IMR-90 (cell line): ENCODE data around the gene ENDOV. TPM values are rescaled to one million over a fixed set of nuclear protein-coding genes. Genes with fewer than 3 reads are reported as not detected.

ENCODE experiments used
- ATAC-seq: fragments of 200-7000 bp; cut with Tn5 transposase; 2 replicates; pipeline ENCODE4 v1.9.1; 2020; ENCODE audit warnings: low read depth, mild to moderate bottlenecking, moderate library complexity
- BruUV-seq: library from RNA; stranded (reverse); fragments of 400-500 nt; replicated peaks from 2 replicates; lab custom pipeline; 2021; lab: Mats Ljungman, UMichigan
- CTCF ChIA-PET: fragments of 300-600 bp; formaldehyde crosslinking; extraction: SDS; loops from one replicate; lab custom pipeline; 2021; ENCODE audit warnings: antibody characterized with exemption; lab: Yijun Ruan, JAX
- POLR2A ChIA-PET: fragments of 300-600 bp; sonication (Branson Sonifier 250); formaldehyde crosslinking; loops from one replicate; lab custom pipeline; 2022; ENCODE audit warnings: antibody characterized with exemption; ENCODE audit not compliant: unreplicated experiment; lab: Charles Lee
- DNase-seq: peaks from one replicate; pipeline ENCODE4 v3.0.0; 2013
- H2AFZ ChIP-seq: replicated peaks from 2 replicates; pipeline ENCODE3; 2013; ENCODE audit warnings: low read length, mild to moderate bottlenecking; ENCODE audit not compliant: poor library complexity
- H2AK5ac ChIP-seq: 2 replicates; pipeline ENCODE4 v1.6.1; 2013; ENCODE audit warnings: low read depth, low read length, inconsistent platforms
- H2AK9ac ChIP-seq: replicated peaks from 2 replicates; pipeline ENCODE3; 2013; ENCODE audit warnings: mild to moderate bottlenecking, low read depth, low read length, moderate library complexity; ENCODE audit not compliant: poor library complexity
- H2BK120ac ChIP-seq: 2 replicates; pipeline ENCODE4 v1.6.1; 2013; ENCODE audit warnings: low read depth, low read length, inconsistent platforms
- H2BK15ac ChIP-seq: 3 replicates; pipeline ENCODE4 v1.6.1; 2013; ENCODE audit warnings: low read depth, low read length, inconsistent platforms
- H2BK20ac ChIP-seq: 2 replicates; pipeline ENCODE4 v1.6.1; 2013; ENCODE audit warnings: low read depth, mild to moderate bottlenecking, inconsistent platforms, low read length, moderate library complexity
- H2BK5ac ChIP-seq: 2 replicates; pipeline ENCODE4 v1.6.1; 2013; ENCODE audit warnings: mild to moderate bottlenecking, low read depth, low read length, inconsistent platforms; ENCODE audit not compliant: poor library complexity, severe bottlenecking
- H3K14ac ChIP-seq: replicated peaks from 2 replicates; pipeline ENCODE4 v1.6.1; 2013; ENCODE audit warnings: low read depth, low read length, inconsistent platforms
- H3K18ac ChIP-seq: 2 replicates; pipeline ENCODE4 v1.6.1; 2013; ENCODE audit warnings: low read depth, low read length, control low read depth
- H3K23ac ChIP-seq: 2 replicates; pipeline ENCODE4 v1.6.1; 2013; ENCODE audit warnings: low read depth, low read length, inconsistent platforms
- H3K27ac ChIP-seq: 2 replicates; pipeline ENCODE4 v1.5.1; 2013; ENCODE audit warnings: mild to moderate bottlenecking, control low read depth, low read length; ENCODE audit not compliant: insufficient read depth
- H3K27me3 ChIP-seq: 2 replicates; pipeline ENCODE4 v1.6.1; 2013; ENCODE audit warnings: low read length; ENCODE audit not compliant: control insufficient read depth, insufficient read depth
- H3K36me3 ChIP-seq: 2 replicates; pipeline ENCODE4 v1.6.1; 2013; ENCODE audit warnings: low read length, mixed read lengths; ENCODE audit not compliant: control insufficient read depth, insufficient read depth
- H3K4ac ChIP-seq: 2 replicates; pipeline ENCODE4 v1.6.1; 2013; ENCODE audit warnings: low read depth, low read length, inconsistent platforms
- H3K4me1 ChIP-seq: 2 replicates; pipeline ENCODE4 v1.6.1; 2013; ENCODE audit warnings: low read length, mixed read lengths; ENCODE audit not compliant: control insufficient read depth, insufficient read depth
- H3K4me2 ChIP-seq: 2 replicates; pipeline ENCODE4 v1.6.1; 2013; ENCODE audit warnings: low read depth, mild to moderate bottlenecking, control low read depth, low read length, moderate library complexity
- H3K4me3 ChIP-seq: 2 replicates; pipeline ENCODE4 v1.5.1; 2013; ENCODE audit warnings: low read depth, mild to moderate bottlenecking, control low read depth, low read length, moderate library complexity; ENCODE audit not compliant: insufficient read depth
- H3K56ac ChIP-seq: 2 replicates; pipeline ENCODE4 v1.6.1; 2013; ENCODE audit warnings: low read length, inconsistent platforms; ENCODE audit not compliant: insufficient read depth; ENCODE audit errors: extremely low read depth
- H3K79me1 ChIP-seq, 2 experiments: 2 replicates each; pipeline ENCODE4 v1.6.1; 2013; ENCODE audit warnings: low read length in 2 of 2, inconsistent platforms in 1 of 2, low read depth in 1 of 2
- H3K9ac ChIP-seq: 2 replicates; pipeline ENCODE4 v1.6.1; 2013; ENCODE audit warnings: low read depth, low read length, control low read depth
- H3K9me1 ChIP-seq: 2 replicates; pipeline ENCODE4 v1.6.1; 2013; ENCODE audit warnings: low read length, inconsistent platforms; ENCODE audit not compliant: insufficient read depth
- H3K9me3 ChIP-seq: 2 replicates; pipeline ENCODE4 v1.6.1; 2013; ENCODE audit warnings: low read length; ENCODE audit not compliant: control insufficient read depth, insufficient read depth
- H4K20me1 ChIP-seq: 2 replicates; pipeline ENCODE4 v1.6.1; 2013; ENCODE audit warnings: low read length, inconsistent platforms; ENCODE audit not compliant: insufficient read depth
- H4K5ac ChIP-seq: 2 replicates; pipeline ENCODE4 v1.6.1; 2013; ENCODE audit warnings: mild to moderate bottlenecking, low read depth, low read length, control low read depth
- H4K8ac ChIP-seq, 2 experiments: 2 replicates each; pipeline ENCODE4 v1.6.1; 2013; ENCODE audit warnings: low read depth in 2 of 2, low read length in 2 of 2, control low read depth in 1 of 2, inconsistent platforms in 1 of 2
- H4K91ac ChIP-seq: 2 replicates; pipeline ENCODE4 v1.6.1; 2013; ENCODE audit warnings: low read depth, low read length, inconsistent platforms; ENCODE audit not compliant: insufficient read depth
- CEBPB ChIP-seq: IDR thresholded peaks from 2 replicates; pipeline ENCODE4 v1.6.1; 2012; ENCODE audit warnings: low read depth, low read length, improper control_type of control experiment
- CHD1 ChIP-seq: IDR thresholded peaks from 2 replicates; pipeline ENCODE4 v1.6.1; 2012; ENCODE audit warnings: low read depth, low read length, improper control_type of control experiment
- FOS ChIP-seq: fragments of 150-350 bp; IDR thresholded peaks from 2 replicates; pipeline ENCODE4 v1.6.1; 2016; ENCODE audit warnings: low read depth, low read length
- MAFK ChIP-seq: IDR thresholded peaks from 2 replicates; pipeline ENCODE4 v1.6.1; 2012; ENCODE audit warnings: low read depth, low read length, improper control_type of control experiment
- MAZ ChIP-seq: IDR thresholded peaks from 2 replicates; pipeline ENCODE4 v1.6.1; 2012; ENCODE audit warnings: low read depth, mild to moderate bottlenecking, low read length, improper control_type of control experiment, moderate library complexity, borderline replicate concordance
- POLR2A ChIP-seq: IDR thresholded peaks from 2 replicates; pipeline ENCODE4 v1.6.1; 2012; ENCODE audit warnings: mild to moderate bottlenecking, low read depth, low read length
- RCOR1 ChIP-seq: IDR thresholded peaks from 2 replicates; pipeline ENCODE4 v1.6.1; 2012; ENCODE audit warnings: mild to moderate bottlenecking, low read length, improper control_type of control experiment; ENCODE audit not compliant: insufficient replicate concordance
- RFX5 ChIP-seq: IDR thresholded peaks from 2 replicates; pipeline ENCODE4 v1.8.0; 2012; ENCODE audit warnings: low read depth, mild to moderate bottlenecking, low read length, moderate library complexity
- SMC3 ChIP-seq: fragments of 150-350 bp; IDR thresholded peaks from 2 replicates; pipeline ENCODE4 v1.6.1; 2016; ENCODE audit warnings: low read depth, mild to moderate bottlenecking, antibody characterized with exemption, low read length, moderate library complexity
- USF2 ChIP-seq: fragments of 150-350 bp; IDR thresholded peaks from 2 replicates; pipeline ENCODE4 v1.6.1; 2017; ENCODE audit warnings: mild to moderate bottlenecking, antibody characterized with exemption, low read length, low read depth
- WGBS, 2 experiments: methylation state at CpG; one replicate each; pipeline versions ENCODE4 v1.1.5 to v1.1.7; 2013; ENCODE audit warnings: missing lambda C conversion rate in 2 of 2; ENCODE audit not compliant: insufficient read length in 1 of 2; ENCODE audit errors: extremely low coverage in 2 of 2; 5-methylcytosine and 5-hydroxymethylcytosine counted together
- dilution Hi-C: fragments of 300-500 bp; cut with HindIII; formaldehyde crosslinking; loops from one replicate; pipeline ENCODE4 v1.14.3; 2018; ENCODE audit warnings: low sequenced_read_pairs; ENCODE audit not compliant: unreplicated experiment
- in situ Hi-C: fragments of 300-500 bp; cut with MboI; formaldehyde crosslinking; loops from 3 replicates; pipeline ENCODE4 v1.14.3; 2019; ENCODE audit warnings: low sequenced_read_pairs, inconsistent platforms, mixed read lengths
- intact Hi-C: fragments of 100-400 bp; cut with micrococcal nuclease; formaldehyde crosslinking; loops from 2 replicates; pipeline ENCODE4 v1.10.0; 2022
- polyA plus RNA-seq, 3 experiments: library from polyadenylated mRNA; depleted of rRNA; stranded (reverse); fragments of >200 nt; gene quantifications; 2 replicates each; pipeline ENCODE4 v1.2.3, GENCODE V29; 2012; ENCODE audit warnings: low replicate concordance in 1 of 3
- total RNA-seq: library from RNA; depleted of rRNA; stranded (reverse); fragments of >200 nt; gene quantifications from 2 replicates; pipeline ENCODE4 v1.2.3, GENCODE V29; 2012
- TF ChIP-seq, protein P1 (sequence below): conservative IDR thresholded peaks from 2 replicates; pipeline ENCODE4 v1.5.1; 2012; ENCODE audit warnings: mild to moderate bottlenecking, low read depth, low read length, improper control_type of control experiment
- TF ChIP-seq, protein P2 (sequence below): fragments of 150-350 bp; IDR thresholded peaks from 2 replicates; pipeline ENCODE4 v1.6.1; 2016; ENCODE audit warnings: low read depth, mild to moderate bottlenecking, low read length, moderate library complexity, borderline replicate concordance

The ENDOV gene
- total and polyA plus RNA-seq, 2 of the 4 experiments (the other 2 are of a cell fraction), result 15.1 to 30.3 TPM

DNA sequence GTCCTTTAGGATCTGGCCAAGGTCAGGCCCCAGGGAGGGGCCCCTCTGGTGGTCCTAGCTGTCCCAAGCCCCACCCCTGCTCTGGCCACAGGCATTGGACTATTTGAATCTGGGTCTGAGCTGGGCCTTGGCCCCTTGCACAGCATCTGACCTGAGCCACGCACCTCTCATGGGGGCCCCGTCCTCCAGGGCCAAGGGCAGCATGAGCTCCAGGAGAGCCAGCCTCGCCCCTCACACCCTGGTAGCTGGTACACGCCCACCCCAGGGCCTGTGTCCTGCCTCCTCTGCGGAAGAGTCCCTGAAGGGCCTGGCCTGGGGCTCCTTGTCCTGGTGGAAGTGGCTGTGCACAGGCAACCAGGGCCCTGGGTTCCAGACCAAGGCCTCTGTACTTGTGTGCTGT is 23.8 kb downstream of the ENDOV start:
- intact Hi-C loops, result no loop called here
- POLR2A ChIA-PET, result no interaction called here
- no peak for ATAC-seq

More for the DNA sequence above, 23.8 kb downstream of the ENDOV start:
- no peak overlapping the region for H3K4me2 ChIP-seq
- no peak overlapping the region for H3K27ac ChIP-seq
- no peak overlapping the region for H3K23ac ChIP-seq
- in situ Hi-C loops, result no loop called here
- peaks cover 2% of the 10 kb centered on the region; the same call in 1 of the 2 replicates for H3K4me1 ChIP-seq
- no peak overlapping the region for H2BK15ac ChIP-seq
- dilution Hi-C loops, result no loop called here
- H3K4me3 ChIP-seq, result no peak overlapping the region
- no peak overlapping the region for H2AFZ ChIP-seq
- no peak overlapping the region for H2AK5ac ChIP-seq
- no peak overlapping the region for H4K5ac ChIP-seq
- H3K36me3 ChIP-seq, result no peaks in the 10 kb centered on the region
- no peak overlapping the region for H3K4ac ChIP-seq
- WGBS, 2 experiments, result no CpG with 5 or more reads among the region's 5 CpGs
- BruUV-seq, result no TSS peak
- no peaks in the 10 kb centered on the region for H3K79me1 ChIP-seq
- no peak overlapping the region for H3K14ac ChIP-seq
- H3K18ac ChIP-seq, result no peak overlapping the region
- H2BK20ac ChIP-seq, result no peak overlapping the region
- no peaks in the 10 kb centered on the region for H3K9me1 ChIP-seq
- H3K9ac ChIP-seq, result no peak overlapping the region
- no peak overlapping the region for H2BK5ac ChIP-seq
- no peak for DNase-seq
- no peak overlapping the region for H3K56ac ChIP-seq
- no peak overlapping the region for H4K8ac ChIP-seq
- H4K91ac ChIP-seq, result no peak overlapping the region
- H3K9me3 ChIP-seq, result no peaks in the 10 kb centered on the region
- no peak overlapping the region for H2BK120ac ChIP-seq
- H3K27me3 ChIP-seq, result peaks cover 4% of the 10 kb centered on the region; the same call in 1 of the 2 replicates
- no peak overlapping the region for H2AK9ac ChIP-seq
- CTCF ChIA-PET, result no interaction called here
- no peaks in the 10 kb centered on the region; the same call in 1 of the 2 replicates for H4K20me1 ChIP-seq
- TF ChIP-seq RFX5, result no peak
- TF ChIP-seq POLR2A, result no peak
- TF ChIP-seq, protein P1, sequence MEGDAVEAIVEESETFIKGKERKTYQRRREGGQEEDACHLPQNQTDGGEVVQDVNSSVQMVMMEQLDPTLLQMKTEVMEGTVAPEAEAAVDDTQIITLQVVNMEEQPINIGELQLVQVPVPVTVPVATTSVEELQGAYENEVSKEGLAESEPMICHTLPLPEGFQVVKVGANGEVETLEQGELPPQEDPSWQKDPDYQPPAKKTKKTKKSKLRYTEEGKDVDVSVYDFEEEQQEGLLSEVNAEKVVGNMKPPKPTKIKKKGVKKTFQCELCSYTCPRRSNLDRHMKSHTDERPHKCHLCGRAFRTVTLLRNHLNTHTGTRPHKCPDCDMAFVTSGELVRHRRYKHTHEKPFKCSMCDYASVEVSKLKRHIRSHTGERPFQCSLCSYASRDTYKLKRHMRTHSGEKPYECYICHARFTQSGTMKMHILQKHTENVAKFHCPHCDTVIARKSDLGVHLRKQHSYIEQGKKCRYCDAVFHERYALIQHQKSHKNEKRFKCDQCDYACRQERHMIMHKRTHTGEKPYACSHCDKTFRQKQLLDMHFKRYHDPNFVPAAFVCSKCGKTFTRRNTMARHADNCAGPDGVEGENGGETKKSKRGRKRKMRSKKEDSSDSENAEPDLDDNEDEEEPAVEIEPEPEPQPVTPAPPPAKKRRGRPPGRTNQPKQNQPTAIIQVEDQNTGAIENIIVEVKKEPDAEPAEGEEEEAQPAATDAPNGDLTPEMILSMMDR, result no peak
- no peak for TF ChIP-seq USF2
- TF ChIP-seq RCOR1, result no peak
- no peak for TF ChIP-seq MAZ
- TF ChIP-seq, protein P2, sequence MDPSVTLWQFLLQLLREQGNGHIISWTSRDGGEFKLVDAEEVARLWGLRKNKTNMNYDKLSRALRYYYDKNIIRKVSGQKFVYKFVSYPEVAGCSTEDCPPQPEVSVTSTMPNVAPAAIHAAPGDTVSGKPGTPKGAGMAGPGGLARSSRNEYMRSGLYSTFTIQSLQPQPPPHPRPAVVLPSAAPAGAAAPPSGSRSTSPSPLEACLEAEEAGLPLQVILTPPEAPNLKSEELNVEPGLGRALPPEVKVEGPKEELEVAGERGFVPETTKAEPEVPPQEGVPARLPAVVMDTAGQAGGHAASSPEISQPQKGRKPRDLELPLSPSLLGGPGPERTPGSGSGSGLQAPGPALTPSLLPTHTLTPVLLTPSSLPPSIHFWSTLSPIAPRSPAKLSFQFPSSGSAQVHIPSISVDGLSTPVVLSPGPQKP, result no peak
- no peak for TF ChIP-seq FOS
- TF ChIP-seq MAFK, result no peak
- TF ChIP-seq CHD1, result no peak
- TF ChIP-seq SMC3, result no peak
- no peak for TF ChIP-seq CEBPB
